ENCODE data around the gene DPH3. TPM values are rescaled to one million over a fixed set of nuclear protein-coding genes. Genes with fewer than 3 reads are reported as not detected.
"Not testable (repeated sequence)": the region's sequence is repeated elsewhere in the genome, so short reads cannot be mapped to it uniquely, and the experiment has no call there.

The DPH3 gene
- 25.9 TPM for total RNA-seq
- long read RNA-seq, transcript DPH3-202 (2 exons, 3,052 nt), result minor isoform, 10 of 94 reads
- long read RNA-seq, transcript DPH3-204 (3 exons, 3,131 nt), result major isoform, 81 of 94 reads
- long read RNA-seq, partial matches to known transcripts, result 2 of 94 reads
- long read RNA-seq, other reads (novel, unspliced or antisense), result 1 of 94 reads

DNA sequence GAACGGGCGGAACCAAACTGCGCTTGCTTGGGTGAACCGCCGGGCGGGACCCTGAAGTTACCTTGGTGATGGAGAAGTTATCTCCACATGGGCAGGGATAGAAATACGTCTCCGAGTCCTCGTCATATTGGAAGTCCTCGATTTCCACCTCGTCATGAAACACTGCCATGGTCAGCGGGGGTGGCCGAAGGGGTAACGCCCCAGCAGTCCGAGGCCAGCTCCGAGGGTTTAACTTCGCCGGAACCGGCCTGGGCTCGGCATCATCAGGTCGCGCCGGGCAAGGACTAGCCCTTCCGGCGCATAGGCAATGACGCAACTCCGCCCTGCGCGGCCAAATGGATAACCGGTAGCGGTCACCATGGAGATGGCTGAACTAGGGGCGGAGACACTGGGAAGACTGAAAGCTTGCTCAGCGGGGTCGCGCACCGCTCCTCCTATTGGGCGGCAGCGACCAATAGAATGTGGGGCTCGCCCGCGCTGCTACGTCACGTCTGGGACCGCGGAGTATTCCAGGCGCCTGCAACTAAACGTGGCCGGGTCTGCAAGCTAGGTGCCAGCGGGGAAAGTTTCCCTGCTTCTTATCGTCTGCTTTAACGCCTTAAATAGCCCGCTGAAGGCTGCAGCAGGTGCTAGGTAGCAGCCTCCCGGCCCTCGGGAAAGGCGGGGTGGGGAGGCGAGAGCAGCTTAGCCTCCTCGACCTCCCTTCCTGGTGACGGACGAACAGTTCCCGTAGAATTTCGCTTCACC is at the start of gene DPH3, which contains the start of gene OXNAD1:
Gene DPH3, minus strand, starts transcription at position 236 of the 747 bp plus-strand sequence. Its CDS starts 67 bp downstream, at position 169.
Gene OXNAD1, plus strand, starts transcription at position 505 of the 747 bp plus-strand sequence. CDS start 5,741 bp downstream, outside the sequence.
- peaks cover 10% of the 10 kb centered on the region for H3K36me3 ChIP-seq
- H3K4me1 ChIP-seq, result peaks cover 66% of the 10 kb centered on the region
- H3K9me3 ChIP-seq (replicated peaks), result no peaks in the 10 kb centered on the region
- no peaks in the 10 kb centered on the region for H3K27me3 ChIP-seq (ENCODE audit: low read depth)
- intact Hi-C loops (cut with micrococcal nuclease), result no loop called here
- H3K4me3 ChIP-seq, result peak within 1 kb of the TSS; percentile 92
- H3K27ac ChIP-seq (replicated peaks), result peak within 1 kb of the TSS; percentile 96
- peak; percentile 24 for TF ChIP-seq CTCF (IDR thresholded peaks at IDR 0.05; ENCODE audit: borderline replicate concordance)
- peak; percentile 100 for DNase-seq

- no peak for TF ChIP-seq CTCF (IDR thresholded peaks at IDR 0.05; ENCODE audit: borderline replicate concordance)
- intact Hi-C loops (cut with micrococcal nuclease), result no loop called here
- H3K36me3 ChIP-seq, result peaks cover 52% of the 10 kb centered on the region
- peaks cover 39% of the 10 kb centered on the region for H3K4me1 ChIP-seq
- H3K9me3 ChIP-seq (replicated peaks), result no peaks in the 10 kb centered on the region
- no peak overlapping the region for H3K4me3 ChIP-seq
- peak overlapping the region; percentile 81 for H3K27ac ChIP-seq (replicated peaks)
- no peaks in the 10 kb centered on the region for H3K27me3 ChIP-seq (ENCODE audit: low read depth)
- no peak for DNase-seq
These were observed 49.3 kb upstream of the DPH3 start for GRCh38 chr3:16313886-16314645.

GRCh38 chr3:16311960-16312451 is 47.3 kb upstream of the DPH3 start:
- H3K9me3 ChIP-seq (replicated peaks), result no peaks in the 10 kb centered on the region
- DNase-seq, result peak; percentile 46
- H3K4me1 ChIP-seq, result peaks cover 34% of the 10 kb centered on the region
- intact Hi-C loops (cut with micrococcal nuclease), result no loop called here
- TF ChIP-seq CTCF (IDR thresholded peaks at IDR 0.05; ENCODE audit: borderline replicate concordance), result no peak
- H3K36me3 ChIP-seq, result peaks cover 38% of the 10 kb centered on the region
- peak overlapping the region; percentile 81 for H3K27ac ChIP-seq (replicated peaks)
- H3K4me3 ChIP-seq, result no peak overlapping the region
- H3K27me3 ChIP-seq (ENCODE audit: low read depth), result no peaks in the 10 kb centered on the region

DNA sequence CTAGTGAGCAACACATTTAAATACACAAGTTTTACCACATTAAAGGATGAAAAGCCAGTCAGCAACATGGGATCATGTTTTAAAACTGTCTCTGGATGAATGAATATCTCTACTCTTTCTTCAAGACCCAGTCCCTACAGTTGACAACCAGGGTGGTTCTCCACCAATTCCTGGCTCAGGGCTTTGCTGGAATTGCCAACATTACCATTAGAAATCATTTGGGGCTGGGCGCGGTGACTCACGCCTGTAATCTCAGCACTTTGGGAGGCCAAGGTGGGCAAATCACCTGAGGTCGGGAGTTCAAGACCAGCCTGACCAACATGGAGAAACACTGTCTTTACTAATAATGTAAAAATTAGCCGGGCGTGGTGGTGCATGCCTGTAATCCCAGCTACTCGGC is 45.7 kb upstream of the DPH3 start:
- peaks cover 23% of the 10 kb centered on the region for H3K36me3 ChIP-seq
- H3K27me3 ChIP-seq (ENCODE audit: low read depth); DNase-seq; H3K9me3 ChIP-seq (replicated peaks); H3K27ac ChIP-seq (replicated peaks); intact Hi-C loops (cut with micrococcal nuclease); H3K4me3 ChIP-seq: not testable (repeated sequence)
- peaks cover 34% of the 10 kb centered on the region for H3K4me1 ChIP-seq

GRCh38 chr3:16309558-16309957 is 44.8 kb upstream of the DPH3 start:
- peaks cover 17% of the 10 kb centered on the region for H3K36me3 ChIP-seq
- no peaks in the 10 kb centered on the region for H3K9me3 ChIP-seq (replicated peaks)
- no peaks in the 10 kb centered on the region for H3K27me3 ChIP-seq (ENCODE audit: low read depth)
- intact Hi-C loops (cut with micrococcal nuclease), result no loop called here
- no peak for TF ChIP-seq CTCF (IDR thresholded peaks at IDR 0.05; ENCODE audit: borderline replicate concordance)
- peaks cover 43% of the 10 kb centered on the region for H3K4me1 ChIP-seq
- H3K4me3 ChIP-seq, result no peak overlapping the region
- H3K27ac ChIP-seq (replicated peaks), result no peak overlapping the region
- DNase-seq, result no peak
